ENCODE results near the gene PRM2. TPM values are rescaled to one million over a fixed set of nuclear protein-coding genes. Genes with fewer than 3 reads are reported as not detected.

Gene PRM2
- total RNA-seq, 1 donor from 2014 or later = not detected

DNA sequence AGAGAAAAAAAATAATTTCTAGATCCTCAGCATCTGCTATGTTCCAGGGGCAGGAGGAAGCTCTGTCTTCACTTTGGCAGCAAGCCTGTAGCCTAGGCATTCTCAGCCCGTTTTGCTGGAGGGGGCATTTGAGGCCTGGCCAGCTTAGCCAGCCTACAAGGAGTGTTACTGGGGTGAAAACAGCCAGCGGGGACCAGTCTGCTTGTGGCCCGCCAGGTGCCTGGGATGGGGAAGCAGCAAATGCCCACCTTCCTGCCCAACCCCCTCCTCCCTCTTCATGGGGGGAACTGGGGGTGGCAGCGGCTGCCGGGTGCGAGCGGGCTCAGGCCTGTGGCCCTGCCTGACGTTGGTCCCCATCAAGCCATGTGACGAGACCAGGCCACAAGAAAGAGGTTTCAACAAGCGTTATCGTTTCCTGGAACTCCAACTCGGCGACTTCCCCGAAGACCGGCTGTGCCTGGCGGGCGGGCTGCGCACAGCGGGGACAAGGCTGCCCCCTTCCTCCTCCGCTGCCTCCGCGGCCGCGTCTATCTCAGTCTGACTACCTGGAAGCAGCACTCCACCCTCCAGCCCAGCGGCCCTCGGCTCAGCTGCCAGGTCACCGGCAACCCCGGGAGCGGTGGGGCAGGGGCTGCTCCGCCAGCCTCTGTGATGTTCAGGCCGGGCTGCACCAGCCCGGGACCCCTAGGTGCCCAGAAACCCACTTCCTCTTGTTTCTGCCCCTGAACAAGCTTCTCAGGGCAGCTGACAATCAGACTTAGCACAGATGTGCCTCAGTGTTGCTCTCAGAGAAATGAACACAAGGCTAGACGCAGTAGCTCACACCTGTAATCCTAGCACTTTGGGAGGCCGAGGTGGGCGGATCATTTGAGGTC, 43.2 kb downstream of the PRM2 start:
- no peaks in the 10 kb centered on the region for H3K27me3 ChIP-seq (ENCODE audit: low read depth)
- H3K9me3 ChIP-seq (replicated peaks) = no peaks in the 10 kb centered on the region
- intact Hi-C loops (cut with micrococcal nuclease) = no loop called here
- DNase-seq = no peak
- H3K4me3 ChIP-seq = peak overlapping the region; percentile 15
- H3K27ac ChIP-seq (replicated peaks) = no peak overlapping the region
- H3K4me1 ChIP-seq = peaks cover 9% of the 10 kb centered on the region
- no peak for TF ChIP-seq CTCF (IDR thresholded peaks at IDR 0.05; ENCODE audit: borderline replicate concordance)
- H3K36me3 ChIP-seq = no peaks in the 10 kb centered on the region

DNA sequence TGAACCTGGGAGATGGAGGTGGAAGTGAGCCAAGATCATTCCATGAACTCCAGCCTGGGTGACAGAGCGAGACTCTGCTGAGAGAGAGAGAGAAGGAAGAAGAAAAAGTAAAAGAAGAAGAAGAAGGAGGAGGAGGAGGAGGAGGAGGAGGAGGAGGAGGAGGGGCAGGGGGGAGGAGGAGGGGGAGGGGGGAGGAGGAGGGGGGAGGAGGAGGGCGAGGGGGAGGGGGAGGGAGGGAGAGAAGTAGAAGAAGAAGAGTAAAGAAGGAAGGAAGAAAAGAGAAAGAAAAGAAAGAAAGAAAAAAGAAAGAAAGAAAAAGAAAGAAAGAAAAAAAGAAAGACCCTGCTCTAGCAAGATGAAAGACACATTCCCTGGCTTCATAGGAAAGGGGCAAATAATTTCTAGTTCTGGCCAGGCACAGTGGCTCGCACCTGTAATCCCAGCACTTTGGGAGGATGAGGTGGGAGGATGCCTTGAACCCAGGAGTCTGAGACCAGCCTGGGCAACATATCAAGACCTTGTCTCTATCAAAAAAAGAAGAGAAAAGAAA, 43.9 kb downstream of the PRM2 start:
- no peaks in the 10 kb centered on the region for H3K36me3 ChIP-seq
- TF ChIP-seq CTCF (IDR thresholded peaks at IDR 0.05; ENCODE audit: borderline replicate concordance) = no peak
- intact Hi-C loops (cut with micrococcal nuclease) = no loop called here
- no peaks in the 10 kb centered on the region for H3K27me3 ChIP-seq (ENCODE audit: low read depth)
- no peak overlapping the region for H3K4me3 ChIP-seq
- no peak overlapping the region for H3K27ac ChIP-seq (replicated peaks)
- DNase-seq = no peak
- peaks cover 9% of the 10 kb centered on the region for H3K4me1 ChIP-seq
- no peaks in the 10 kb centered on the region for H3K9me3 ChIP-seq (replicated peaks)

GRCh38 chr16:11231367-11231970, 44.8 kb downstream of the PRM2 start:
- H3K4me3 ChIP-seq = no peak overlapping the region
- H3K4me1 ChIP-seq = peaks cover 9% of the 10 kb centered on the region
- no peaks in the 10 kb centered on the region for H3K9me3 ChIP-seq (replicated peaks)
- no peak overlapping the region for H3K27ac ChIP-seq (replicated peaks)
- H3K27me3 ChIP-seq (ENCODE audit: low read depth) = no peaks in the 10 kb centered on the region
- DNase-seq = no peak
- H3K36me3 ChIP-seq = no peaks in the 10 kb centered on the region
- intact Hi-C loops (cut with micrococcal nuclease) = no loop called here
- TF ChIP-seq CTCF (IDR thresholded peaks at IDR 0.05; ENCODE audit: borderline replicate concordance) = no peak

DNA sequence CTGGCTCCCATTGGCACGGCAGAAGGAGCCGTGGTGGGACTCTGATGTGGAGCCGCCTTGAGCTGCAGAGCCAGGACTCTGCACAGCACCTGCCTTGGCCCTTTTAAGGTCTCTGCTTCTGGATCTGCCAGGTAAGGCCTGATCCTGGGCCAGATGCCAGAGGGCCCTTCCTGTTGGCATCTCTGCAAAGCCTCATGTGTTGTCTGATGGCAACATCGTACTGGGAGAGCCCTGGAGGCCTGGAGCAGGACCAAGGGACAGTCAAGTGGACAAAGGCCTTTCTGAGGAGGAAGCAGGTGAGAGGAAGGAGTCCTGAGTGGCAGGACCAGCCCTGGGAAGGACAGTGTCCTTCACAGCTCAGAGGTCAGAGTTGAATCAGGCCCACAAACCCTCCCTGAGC, 46.4 kb downstream of the PRM2 start:
- no peak for TF ChIP-seq CTCF (IDR thresholded peaks at IDR 0.05; ENCODE audit: borderline replicate concordance)
- Histone ChIP-seq H3K27ac (replicated peaks) (no peak overlapping the region), H3K36me3 (no peaks in the 10 kb centered on the region), H3K4me1 (peaks cover 17% of the 10 kb centered on the region), H3K4me3 (no peak overlapping the region), H3K9me3 (replicated peaks) (no peaks in the 10 kb centered on the region), H3K27me3 (ENCODE audit: low read depth) (no peaks in the 10 kb centered on the region)
- no peak for DNase-seq
- intact Hi-C loops (cut with micrococcal nuclease) = no loop called here

- H3K4me1 ChIP-seq = peaks cover 22% of the 10 kb centered on the region
- no peak for TF ChIP-seq CTCF (IDR thresholded peaks at IDR 0.05; ENCODE audit: borderline replicate concordance)
- H3K27me3 ChIP-seq (ENCODE audit: low read depth) = no peaks in the 10 kb centered on the region
- H3K4me3 ChIP-seq = no peak overlapping the region
- H3K36me3 ChIP-seq = no peaks in the 10 kb centered on the region
- H3K27ac ChIP-seq (replicated peaks) = no peak overlapping the region
- H3K9me3 ChIP-seq (replicated peaks) = no peaks in the 10 kb centered on the region
- no peak for DNase-seq
- intact Hi-C loops (cut with micrococcal nuclease) = no loop called here
Observed at GRCh38 chr16:11229432-11229831, 46.8 kb downstream of the PRM2 start.

Measured in left ventricle myocardium inferior (tissue), 1 donor.